Hepatocyte (in vitro differentiated cells): ENCODE measurements around the gene TMC2.

Source experiments
- EZH2 ChIP-seq: fragments of 200-600 bp; sonication (generic); IDR thresholded peaks from 2 replicates; pipeline ENCODE4 v1.6.1; 2016; ENCODE audit warnings: antibody characterized with exemption, mild to moderate bottlenecking, borderline replicate concordance
- TF ChIP-seq, protein P1 (sequence below): fragments of 200-600 bp; sonication (generic); IDR thresholded peaks from 2 replicates; pipeline ENCODE4 v1.5.1; 2016; ENCODE audit warnings: antibody characterized with exemption, mild to moderate bottlenecking; ENCODE audit not compliant: poor library complexity

DNA sequence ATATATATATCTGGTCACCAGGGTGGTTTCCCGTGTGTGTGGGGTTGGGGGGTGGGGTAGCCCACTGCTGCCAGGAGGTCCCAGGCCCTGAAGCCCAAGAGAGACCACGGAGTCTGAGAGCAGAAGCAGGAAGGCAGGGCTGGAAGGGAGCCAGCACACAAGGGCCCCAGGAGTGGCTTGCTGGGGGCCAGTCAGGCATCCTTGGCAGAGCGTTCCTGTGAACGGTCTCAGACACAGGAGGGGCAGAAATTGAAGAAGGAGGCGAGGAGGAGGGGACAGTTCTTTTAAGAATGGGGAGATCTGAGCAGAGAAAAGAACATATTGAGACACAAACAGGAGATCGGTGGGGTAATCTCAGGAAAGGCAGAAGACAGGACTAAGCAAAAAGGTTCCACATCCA lies 154.3 kb downstream of the TMC2 start:
- no peak for TF ChIP-seq EZH2
- TF ChIP-seq, protein P1, sequence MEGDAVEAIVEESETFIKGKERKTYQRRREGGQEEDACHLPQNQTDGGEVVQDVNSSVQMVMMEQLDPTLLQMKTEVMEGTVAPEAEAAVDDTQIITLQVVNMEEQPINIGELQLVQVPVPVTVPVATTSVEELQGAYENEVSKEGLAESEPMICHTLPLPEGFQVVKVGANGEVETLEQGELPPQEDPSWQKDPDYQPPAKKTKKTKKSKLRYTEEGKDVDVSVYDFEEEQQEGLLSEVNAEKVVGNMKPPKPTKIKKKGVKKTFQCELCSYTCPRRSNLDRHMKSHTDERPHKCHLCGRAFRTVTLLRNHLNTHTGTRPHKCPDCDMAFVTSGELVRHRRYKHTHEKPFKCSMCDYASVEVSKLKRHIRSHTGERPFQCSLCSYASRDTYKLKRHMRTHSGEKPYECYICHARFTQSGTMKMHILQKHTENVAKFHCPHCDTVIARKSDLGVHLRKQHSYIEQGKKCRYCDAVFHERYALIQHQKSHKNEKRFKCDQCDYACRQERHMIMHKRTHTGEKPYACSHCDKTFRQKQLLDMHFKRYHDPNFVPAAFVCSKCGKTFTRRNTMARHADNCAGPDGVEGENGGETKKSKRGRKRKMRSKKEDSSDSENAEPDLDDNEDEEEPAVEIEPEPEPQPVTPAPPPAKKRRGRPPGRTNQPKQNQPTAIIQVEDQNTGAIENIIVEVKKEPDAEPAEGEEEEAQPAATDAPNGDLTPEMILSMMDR: no peak
